Smooth muscle cell (in vitro differentiated cells): ENCODE results near the gene DLL4. TPM values are rescaled to one million over a fixed set of nuclear protein-coding genes. Genes with fewer than 3 reads are reported as not detected.

Experiments
- DNase-seq: peaks from one replicate; lab custom pipeline; 2025; ENCODE audit not compliant: unreplicated experiment; lab: John Stamatoyannopoulos, UW
- H2AFZ ChIP-seq: fragments of 200-600 bp; sonication (generic); 2 replicates; pipeline ENCODE4 v1.6.0; 2016; ENCODE audit warnings: antibody characterized with exemption, low read depth, mild to moderate bottlenecking
- H3F3A ChIP-seq: fragments of 200-600 bp; sonication (generic); 2 replicates; pipeline ENCODE4 v1.6.0; 2017; ENCODE audit warnings: antibody characterized with exemption, low read depth
- H3K27ac ChIP-seq: fragments of 200-600 bp; sonication (generic); 2 replicates; pipeline ENCODE4 v1.5.1; 2016; ENCODE audit warnings: low read depth, mild to moderate bottlenecking
- H3K27me3 ChIP-seq: fragments of 200-600 bp; sonication (generic); 2 replicates; pipeline ENCODE4 v1.6.1; 2016; ENCODE audit warnings: low read depth, mild to moderate bottlenecking
- H3K36me3 ChIP-seq: fragments of 200-600 bp; sonication (generic); 2 replicates; pipeline ENCODE4 v1.5.1; 2016; ENCODE audit warnings: low read depth
- H3K4me1 ChIP-seq: fragments of 200-600 bp; sonication (generic); 2 replicates; pipeline ENCODE4 v1.5.1; 2016; ENCODE audit warnings: low read depth
- H3K4me2 ChIP-seq: fragments of 200-600 bp; sonication (generic); 2 replicates; pipeline ENCODE4 v1.6.0; 2016; ENCODE audit warnings: mild to moderate bottlenecking
- H3K4me3 ChIP-seq: fragments of 200-600 bp; sonication (generic); 2 replicates; pipeline ENCODE4 v1.5.1; 2016; ENCODE audit warnings: mild to moderate bottlenecking
- H3K79me2 ChIP-seq: fragments of 200-600 bp; sonication (generic); 2 replicates; pipeline ENCODE4 v1.6.0; 2016; ENCODE audit warnings: low read depth, mild to moderate bottlenecking
- H3K9ac ChIP-seq: fragments of 200-600 bp; sonication (generic); 2 replicates; pipeline ENCODE4 v1.6.0; 2016; ENCODE audit warnings: low read depth
- H3K9me3 ChIP-seq: fragments of 200-600 bp; sonication (generic); replicated peaks from 2 replicates; pipeline ENCODE4 v1.5.1; 2016; ENCODE audit warnings: low read depth
- H4K20me1 ChIP-seq: fragments of 200-600 bp; sonication (generic); 2 replicates; pipeline ENCODE4 v1.6.0; 2016; ENCODE audit warnings: low read depth
- WGBS: methylation state at CpG from one replicate; pipeline ENCODE4 v1.1.7; 2016; ENCODE audit warnings: low lambda C conversion rate; 5-methylcytosine and 5-hydroxymethylcytosine counted together
- polyA plus RNA-seq: library from polyadenylated mRNA; unstranded; fragments of >200 nt; fragmentation: Nextera tagmentation; extraction: Ambion mirVana; gene quantifications from 2 replicates; pipeline ENCODE4 v1.2.1, GENCODE V29; 2016
- total RNA-seq: library from RNA; depleted of rRNA; stranded (reverse); fragments of >200 nt; gene quantifications from 2 replicates; pipeline ENCODE4 v1.2.3, GENCODE V29; 2014
- TF ChIP-seq, protein P1 (sequence below): fragments of 200-600 bp; sonication (generic); IDR thresholded peaks from 2 replicates; pipeline ENCODE4 v1.5.1; 2017; ENCODE audit warnings: borderline replicate concordance, mild to moderate bottlenecking, antibody characterized with exemption; ENCODE audit not compliant: insufficient read depth, poor library complexity, severe bottlenecking

DLL4 gene
- total and polyA plus RNA-seq, 2 experiments from 2014 or later: not detected

DNA sequence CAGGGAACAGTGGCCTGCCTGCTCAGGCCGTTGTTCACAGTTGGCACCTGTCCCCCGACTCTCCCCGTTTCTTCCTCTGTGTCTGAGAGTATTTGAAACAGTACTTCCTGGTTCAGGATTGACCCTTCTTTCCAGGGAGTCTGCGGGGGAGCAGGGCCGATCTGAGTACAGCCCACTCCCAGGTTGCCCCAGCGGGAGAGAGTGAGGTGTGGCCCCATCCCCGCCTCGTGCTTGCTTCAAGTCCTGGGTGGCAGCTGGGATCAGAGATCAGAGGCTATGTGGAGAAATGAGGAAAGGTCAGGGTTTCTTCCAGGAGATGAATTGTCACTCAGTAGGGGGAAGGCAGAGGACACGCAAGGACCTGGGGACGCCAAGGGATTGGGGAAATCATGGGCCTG, 6.5 kb upstream of the DLL4 start:
- H3K4me1 ChIP-seq: peaks cover 18% of the 10 kb centered on the region
- no peak for DNase-seq

DNA sequence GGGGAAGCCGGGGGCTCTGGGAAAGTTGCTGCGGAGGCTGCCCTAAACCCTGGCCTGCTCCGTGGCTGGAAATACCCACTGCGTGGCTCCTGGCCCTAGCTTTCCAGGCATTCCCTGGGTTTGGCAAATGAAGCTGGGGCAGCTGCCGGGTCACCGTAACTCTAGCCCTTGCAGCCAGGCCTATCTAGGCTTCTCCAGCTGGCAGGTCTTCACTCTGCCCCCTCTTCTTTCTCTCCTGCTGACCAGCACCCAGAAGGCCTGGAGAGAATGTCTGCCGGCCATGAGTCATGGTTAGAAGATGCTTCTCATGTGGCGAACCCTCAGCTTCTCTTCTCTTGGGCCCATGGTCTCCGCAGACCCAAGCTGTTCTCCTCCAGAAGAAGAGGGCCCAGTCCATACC, 5.6 kb upstream of the DLL4 start:
- no peak overlapping the region for H3K4me2 ChIP-seq
- H3K36me3 ChIP-seq: no peaks in the 10 kb centered on the region
- H3K27ac ChIP-seq: no peak overlapping the region
- no peaks in the 10 kb centered on the region for H3K79me2 ChIP-seq
- peaks cover 66% of the 10 kb centered on the region for H3K27me3 ChIP-seq
- TF ChIP-seq, protein P1, sequence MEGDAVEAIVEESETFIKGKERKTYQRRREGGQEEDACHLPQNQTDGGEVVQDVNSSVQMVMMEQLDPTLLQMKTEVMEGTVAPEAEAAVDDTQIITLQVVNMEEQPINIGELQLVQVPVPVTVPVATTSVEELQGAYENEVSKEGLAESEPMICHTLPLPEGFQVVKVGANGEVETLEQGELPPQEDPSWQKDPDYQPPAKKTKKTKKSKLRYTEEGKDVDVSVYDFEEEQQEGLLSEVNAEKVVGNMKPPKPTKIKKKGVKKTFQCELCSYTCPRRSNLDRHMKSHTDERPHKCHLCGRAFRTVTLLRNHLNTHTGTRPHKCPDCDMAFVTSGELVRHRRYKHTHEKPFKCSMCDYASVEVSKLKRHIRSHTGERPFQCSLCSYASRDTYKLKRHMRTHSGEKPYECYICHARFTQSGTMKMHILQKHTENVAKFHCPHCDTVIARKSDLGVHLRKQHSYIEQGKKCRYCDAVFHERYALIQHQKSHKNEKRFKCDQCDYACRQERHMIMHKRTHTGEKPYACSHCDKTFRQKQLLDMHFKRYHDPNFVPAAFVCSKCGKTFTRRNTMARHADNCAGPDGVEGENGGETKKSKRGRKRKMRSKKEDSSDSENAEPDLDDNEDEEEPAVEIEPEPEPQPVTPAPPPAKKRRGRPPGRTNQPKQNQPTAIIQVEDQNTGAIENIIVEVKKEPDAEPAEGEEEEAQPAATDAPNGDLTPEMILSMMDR: no peak
- H3K9ac ChIP-seq: no peak overlapping the region
- no peaks in the 10 kb centered on the region for H4K20me1 ChIP-seq
- no peak overlapping the region for H2AFZ ChIP-seq
- H3K4me3 ChIP-seq: no peak overlapping the region
- H3K4me1 ChIP-seq: peaks cover 26% of the 10 kb centered on the region
- no peak for DNase-seq
- 79% methylated on average over 9 of the region's 9 CpGs for whole genome bisulfite sequencing
- no peaks in the 10 kb centered on the region for H3F3A ChIP-seq
- H3K9me3 ChIP-seq: no peaks in the 10 kb centered on the region

More for the DNA sequence above, 6.5 kb upstream of the DLL4 start:
- Histone ChIP-seq H3K79me2 (no peaks in the 10 kb centered on the region), H3K9me3 (no peaks in the 10 kb centered on the region), H3F3A (no peaks in the 10 kb centered on the region), H3K36me3 (no peaks in the 10 kb centered on the region), H3K9ac (no peak overlapping the region), H3K4me2 (no peak overlapping the region), H3K4me3 (no peak overlapping the region), H4K20me1 (no peaks in the 10 kb centered on the region), H3K27me3 (peaks cover 57% of the 10 kb centered on the region), H2AFZ (no peak overlapping the region), H3K27ac (no peak overlapping the region)
- 79% methylated on average over 10 of the region's 10 CpGs for WGBS
- TF ChIP-seq, protein P1: no peak

DNA sequence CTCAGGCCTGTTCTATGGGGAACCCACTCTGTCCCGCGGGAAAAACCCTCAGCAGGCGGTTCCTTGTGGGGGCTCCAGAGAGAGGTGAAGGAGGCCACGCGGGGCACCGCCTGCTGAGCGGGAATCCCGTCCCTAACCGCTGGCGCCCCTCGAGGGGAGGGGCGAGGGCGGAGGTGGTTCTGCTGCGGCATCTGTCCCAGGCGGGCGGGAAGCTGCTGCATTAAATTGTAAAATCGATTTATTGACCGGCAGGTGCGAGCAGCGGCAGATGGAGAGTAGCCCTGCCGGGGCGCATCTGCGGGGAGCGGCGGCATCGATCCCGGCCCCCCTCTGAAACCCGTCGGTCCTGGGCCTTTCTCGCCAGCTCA, 3.7 kb upstream of the DLL4 start:
- no peaks in the 10 kb centered on the region for H3F3A ChIP-seq
- H2AFZ ChIP-seq: no peak overlapping the region
- H4K20me1 ChIP-seq: peaks cover 7% of the 10 kb centered on the region
- 10% methylated on average over 28 of the region's 30 CpGs for WGBS
- no peak for DNase-seq
- TF ChIP-seq, protein P1: no peak
- H3K36me3 ChIP-seq: no peaks in the 10 kb centered on the region
- H3K4me3 ChIP-seq: no peak overlapping the region
- peaks cover 86% of the 10 kb centered on the region for H3K27me3 ChIP-seq
- no peaks in the 10 kb centered on the region for H3K79me2 ChIP-seq
- H3K9ac ChIP-seq: no peak overlapping the region
- no peak overlapping the region for H3K27ac ChIP-seq
- peak overlapping the region; percentile 93 for H3K4me2 ChIP-seq
- no peaks in the 10 kb centered on the region for H3K9me3 ChIP-seq
- peaks cover 44% of the 10 kb centered on the region for H3K4me1 ChIP-seq

DNA sequence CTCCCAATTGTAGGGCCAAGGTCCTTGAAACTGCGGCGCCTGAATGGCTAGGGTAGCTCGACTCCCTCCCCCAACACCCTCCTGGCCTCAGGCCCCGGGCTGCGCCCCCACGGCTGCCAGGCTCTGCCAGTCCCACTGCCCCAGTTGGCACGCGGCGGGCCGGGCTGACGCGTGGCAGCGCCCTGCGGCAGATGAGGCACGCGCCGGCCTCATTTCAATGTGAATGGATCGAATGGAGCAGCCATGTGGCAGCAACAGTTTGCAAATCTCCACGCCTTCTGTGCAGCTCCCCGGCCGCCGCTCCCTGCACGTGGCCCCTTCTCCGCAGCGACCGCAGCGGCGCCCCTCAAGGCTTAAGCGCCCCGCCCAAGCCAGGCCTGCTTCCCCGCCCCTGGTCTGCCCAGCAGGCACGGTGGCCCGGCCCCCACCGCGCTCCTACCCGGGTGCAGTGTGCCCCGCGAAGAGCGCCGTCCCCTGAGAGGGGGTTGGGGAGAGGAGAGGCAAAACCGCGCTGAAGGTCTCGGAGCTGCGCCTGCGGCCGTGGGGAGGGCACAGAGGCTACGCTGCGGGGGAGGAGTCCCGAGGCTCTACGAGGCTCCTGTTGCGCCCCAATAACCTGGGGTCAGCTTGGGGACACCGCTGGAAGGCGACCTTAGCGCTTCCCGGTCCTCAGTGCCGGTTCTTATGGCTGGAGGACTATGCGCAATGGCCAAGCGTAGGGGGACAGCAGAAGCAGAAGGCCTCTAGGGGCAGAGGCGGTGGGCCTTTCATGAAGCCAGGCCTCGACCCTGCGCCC, 3.1 kb upstream of the DLL4 start:
- Histone ChIP-seq H3K4me3 (peak overlapping the region; percentile 44), H3K79me2 (no peaks in the 10 kb centered on the region), H4K20me1 (peaks cover 8% of the 10 kb centered on the region), H3K27me3 (peaks cover 91% of the 10 kb centered on the region), H3K9me3 (no peaks in the 10 kb centered on the region), H3K36me3 (no peaks in the 10 kb centered on the region), H3K27ac (no peak overlapping the region), H3F3A (no peaks in the 10 kb centered on the region), H3K9ac (no peak overlapping the region), H3K4me2 (peak overlapping the region; percentile 93), H2AFZ (peak overlapping the region; percentile 30), H3K4me1 (peaks cover 50% of the 10 kb centered on the region)
- TF ChIP-seq, protein P1: no peak
- WGBS: 1% methylated on average over 54 of the region's 61 CpGs
- DNase-seq: peak; percentile 21
